Neural crest cell (in vitro differentiated cells): ENCODE results near the gene DAPK1. TPM values are rescaled to one million over a fixed set of nuclear protein-coding genes. Genes with fewer than 3 reads are reported as not detected.

Source experiments
- DNase-seq: peaks from one replicate; pipeline ENCODE4 v3.0.0; 2021; ENCODE audit warnings: low read depth, mixed read lengths, low spot score
- H3K27ac Mint-ChIP-seq: one replicate; pipeline ENCODE4 v1.8.0; 2021; ENCODE audit warnings: mild to moderate bottlenecking, mixed read lengths; ENCODE audit not compliant: unreplicated experiment
- H3K27me3 Mint-ChIP-seq: 2 replicates; pipeline ENCODE4 v1.8.0; 2021; ENCODE audit warnings: low read depth, mild to moderate bottlenecking, mixed read lengths
- H3K36me3 Mint-ChIP-seq: 2 replicates; pipeline ENCODE4 v1.8.0; 2021; ENCODE audit warnings: low read depth, mild to moderate bottlenecking, mixed read lengths
- H3K4me1 Mint-ChIP-seq: 2 replicates; pipeline ENCODE4 v1.8.0; 2021; ENCODE audit warnings: mixed read lengths
- H3K4me3 Mint-ChIP-seq: one replicate; pipeline ENCODE4 v1.8.0; 2021; ENCODE audit warnings: mild to moderate bottlenecking, mixed read lengths
- H3K9me3 Mint-ChIP-seq: 2 replicates; pipeline ENCODE4 v1.8.0; 2021; ENCODE audit warnings: mixed read lengths
- CTCF ChIP-seq: fragments of 200-600 bp; sonication (generic); conservative IDR thresholded peaks from 2 replicates; pipeline ENCODE4 v1.5.0; 2021; ENCODE audit warnings: antibody characterized with exemption, mild to moderate bottlenecking
- total RNA-seq: library from RNA; stranded (reverse); gene quantifications from 2 replicates; pipeline ENCODE4 v1.2.1, GENCODE V29; 2021

Gene DAPK1
- total RNA-seq, 1 donor from 2014 or later = 62.7 TPM

GRCh38 chr9:87609002-87609401 is 111.3 kb downstream of the DAPK1 start:
- Mint-ChIP-seq H3K36me3 (peaks cover 13% of the 10 kb centered on the region), H3K4me1 (peaks cover 61% of the 10 kb centered on the region), H3K9me3 (no peaks in the 10 kb centered on the region), H3K4me3 (no peak overlapping the region), H3K27me3 (no peaks in the 10 kb centered on the region), H3K27ac (no peak overlapping the region)
- DNase-seq = no peak
- no peak for TF ChIP-seq CTCF

GRCh38 chr9:87609486-87609885 is 111.8 kb downstream of the DAPK1 start:
- peaks cover 14% of the 10 kb centered on the region for H3K36me3 Mint-ChIP-seq
- no peaks in the 10 kb centered on the region for H3K27me3 Mint-ChIP-seq
- no peak overlapping the region for H3K4me3 Mint-ChIP-seq
- no peak overlapping the region for H3K27ac Mint-ChIP-seq
- H3K9me3 Mint-ChIP-seq = no peaks in the 10 kb centered on the region
- H3K4me1 Mint-ChIP-seq = peaks cover 61% of the 10 kb centered on the region
- no peak for DNase-seq
- TF ChIP-seq CTCF = no peak

GRCh38 chr9:87610200-87611155 is 112.8 kb downstream of the DAPK1 start:
- Mint-ChIP-seq H3K4me1 (peaks cover 56% of the 10 kb centered on the region), H3K36me3 (peaks cover 14% of the 10 kb centered on the region), H3K9me3 (no peaks in the 10 kb centered on the region), H3K4me3 (no peak overlapping the region), H3K27ac (no peak overlapping the region), H3K27me3 (no peaks in the 10 kb centered on the region)
- TF ChIP-seq CTCF = no peak
- DNase-seq = no peak

- Mint-ChIP-seq H3K9me3 (peaks cover 2% of the 10 kb centered on the region), H3K27ac (no peak overlapping the region), H3K36me3 (peaks cover 22% of the 10 kb centered on the region), H3K4me1 (peaks cover 56% of the 10 kb centered on the region), H3K27me3 (no peaks in the 10 kb centered on the region), H3K4me3 (no peak overlapping the region)
- TF ChIP-seq CTCF = no peak
- no peak for DNase-seq
These were observed 114.1 kb downstream of the DAPK1 start for GRCh38 chr9:87611776-87612175.

GRCh38 chr9:87612536-87612935 is 114.9 kb downstream of the DAPK1 start:
- no peak for DNase-seq
- H3K9me3 Mint-ChIP-seq = peaks cover 4% of the 10 kb centered on the region
- H3K4me1 Mint-ChIP-seq = peaks cover 50% of the 10 kb centered on the region
- H3K27me3 Mint-ChIP-seq = no peaks in the 10 kb centered on the region
- H3K4me3 Mint-ChIP-seq = no peak overlapping the region
- no peak for TF ChIP-seq CTCF
- peaks cover 26% of the 10 kb centered on the region for H3K36me3 Mint-ChIP-seq
- H3K27ac Mint-ChIP-seq = no peak overlapping the region
